SK-N-SH treated with all-trans-retinoic acid at 6 μM for 48 hours (cell line): Measurements from ENCODE around the gene HTR1A.

ENCODE experiments used
- ATAC-seq: fragments of 200-7000 bp; cut with Tn5 transposase; 3 replicates; pipeline ENCODE4 v1.9.1; 2020; ENCODE audit warnings: mild to moderate bottlenecking, moderate library complexity
- ARNTL ChIP-seq: fragments of 450-650 bp; formaldehyde crosslinking; IDR thresholded peaks from 2 replicates; pipeline ENCODE4 v1.5.0; 2020; ENCODE audit warnings: low read depth, mild to moderate bottlenecking, moderate library complexity, borderline replicate concordance
- BACH2 ChIP-seq: fragments of 250-450 bp; sonication (Bioruptor Pico); IDR thresholded peaks from 2 replicates; pipeline ENCODE4 v1.9.0; 2021; ENCODE audit warnings: mild to moderate bottlenecking, borderline replicate concordance
- CREB5 ChIP-seq: fragments of 250-450 bp; sonication (Bioruptor Pico); IDR thresholded peaks from 2 replicates; pipeline ENCODE4 v1.5.1; 2020; ENCODE audit warnings: low read depth, mild to moderate bottlenecking, moderate library complexity
- CSDC2 ChIP-seq: fragments of 250-450 bp; sonication (Bioruptor Pico); IDR thresholded peaks from 2 replicates; pipeline ENCODE4 v1.5.0; 2020; ENCODE audit warnings: mild to moderate bottlenecking, moderate library complexity
- ESRRG ChIP-seq: fragments of 250-450 bp; sonication (Bioruptor Pico); IDR thresholded peaks from 2 replicates; pipeline ENCODE4 v1.6.1; 2021; ENCODE audit warnings: mild to moderate bottlenecking
- ISL1 ChIP-seq: fragments of 250-450 bp; sonication (Bioruptor Pico); IDR thresholded peaks from 2 replicates; pipeline ENCODE4 v2.1.2; 2022; ENCODE audit warnings: mild to moderate bottlenecking, moderate library complexity
- PATZ1 ChIP-seq: fragments of 250-450 bp; sonication (Bioruptor Pico); IDR thresholded peaks from 2 replicates; pipeline ENCODE4 v1.8.0; 2020; ENCODE audit warnings: mild to moderate bottlenecking, moderate library complexity, borderline replicate concordance
- POU6F1 ChIP-seq: fragments of 250-450 bp; sonication (Bioruptor Pico); IDR thresholded peaks from 2 replicates; pipeline ENCODE4 v1.8.0; 2021; ENCODE audit warnings: low read depth, mild to moderate bottlenecking, moderate library complexity, borderline replicate concordance
- PPARA ChIP-seq: fragments of 250-450 bp; sonication (Bioruptor Pico); IDR thresholded peaks from 2 replicates; pipeline ENCODE4 v1.5.0; 2020; ENCODE audit warnings: mild to moderate bottlenecking, borderline replicate concordance
- RARB ChIP-seq: fragments of 250-450 bp; sonication (Bioruptor Pico); IDR thresholded peaks from 2 replicates; pipeline ENCODE4 v1.8.0; 2021; ENCODE audit warnings: mild to moderate bottlenecking, moderate library complexity
- SNAI2 ChIP-seq: fragments of 250-450 bp; sonication (Bioruptor Pico); IDR thresholded peaks from 2 replicates; pipeline ENCODE4 v1.5.0; 2020; ENCODE audit warnings: mild to moderate bottlenecking, moderate library complexity
- TOX ChIP-seq: fragments of 250-450 bp; sonication (Bioruptor Pico); IDR thresholded peaks from 2 replicates; pipeline ENCODE4 v1.8.0; 2021; ENCODE audit warnings: mild to moderate bottlenecking, moderate library complexity, borderline replicate concordance
- TSHZ2 ChIP-seq: fragments of 250-450 bp; sonication (Bioruptor Pico); IDR thresholded peaks from 2 replicates; pipeline ENCODE4 v1.5.0; 2020; ENCODE audit warnings: mild to moderate bottlenecking, moderate library complexity
- ZC3H10 ChIP-seq: fragments of 250-450 bp; sonication (Bioruptor Pico); IDR thresholded peaks from 2 replicates; pipeline ENCODE4 v1.5.1; 2021; ENCODE audit warnings: mild to moderate bottlenecking, moderate library complexity
- ZFP3 ChIP-seq: fragments of 250-450 bp; sonication (Bioruptor Pico); IDR thresholded peaks from 2 replicates; pipeline ENCODE4 v1.5.0; 2020; ENCODE audit warnings: mild to moderate bottlenecking, moderate library complexity
- ZNF70 ChIP-seq: fragments of 450-650 bp; formaldehyde crosslinking; IDR thresholded peaks from 2 replicates; pipeline ENCODE4 v1.5.0; 2020; ENCODE audit warnings: mild to moderate bottlenecking, moderate library complexity
- ZNF8 ChIP-seq: fragments of 450-650 bp; formaldehyde crosslinking; IDR thresholded peaks from 2 replicates; pipeline ENCODE4 v1.5.0; 2020; ENCODE audit warnings: mild to moderate bottlenecking, moderate library complexity

The HTR1A gene

GRCh38 chr5:63963926-63964325, 1.7 kb upstream of the HTR1A start:
- no peak for ATAC-seq
- TF ChIP-seq ZFP3 (CRISPR knock-in tag) (no peak), TOX (no peak), PATZ1 (no peak), RARB (CRISPR knock-in tag) (no peak), CSDC2 (CRISPR knock-in tag) (no peak), TSHZ2 (CRISPR knock-in tag) (no peak)

DNA sequence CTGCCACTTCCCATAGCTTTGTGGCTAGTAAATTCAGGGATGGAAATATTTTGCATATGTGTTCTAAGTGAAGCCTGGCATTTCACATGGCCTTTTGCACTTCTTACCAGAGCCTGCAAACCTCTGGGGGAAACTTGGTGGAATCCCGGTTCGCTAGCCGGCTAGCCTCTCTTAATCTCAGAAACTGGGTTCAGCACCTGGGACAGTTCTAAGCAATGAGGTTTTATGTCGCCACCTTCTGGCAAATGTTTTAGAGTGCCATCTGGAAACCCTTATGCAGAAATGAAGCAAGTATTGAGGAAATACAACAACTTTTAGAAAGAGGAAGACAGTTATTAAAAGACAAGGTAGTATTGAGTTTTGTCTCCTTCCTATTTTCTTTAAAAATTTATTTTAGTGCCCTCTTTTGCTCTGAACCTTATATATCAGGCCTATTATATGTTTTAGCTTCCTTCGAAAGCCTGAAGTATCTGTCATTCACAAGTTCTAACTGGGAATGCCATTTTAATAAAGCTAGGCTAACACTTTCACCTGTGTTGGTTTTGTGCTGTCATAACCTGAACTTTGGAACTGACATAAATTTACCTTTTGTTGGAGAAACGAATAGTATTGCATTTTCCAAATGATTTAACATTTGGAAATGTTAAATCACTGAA, 963 bp upstream of the HTR1A start:
- TF ChIP-seq ISL1 (CRISPR knock-in tag) (no peak), PPARA (0 out of 2 replicates have a peak, but pooled peaks have one; percentile 61), CSDC2 (CRISPR knock-in tag) (peak; percentile 72; the same call in 1 of the 2 replicates), SNAI2 (CRISPR knock-in tag) (peak; percentile 72; the same call in 1 of the 2 replicates), BACH2 (CRISPR knock-in tag) (no peak), ZFP3 (CRISPR knock-in tag) (0 out of 2 replicates have a peak, but pooled peaks have one; percentile 40), POU6F1 (CRISPR knock-in tag) (no peak)
- peak; percentile 89 for ATAC-seq

- TF ChIP-seq ZFP3 (CRISPR knock-in tag) (no peak), CSDC2 (CRISPR knock-in tag) (no peak), ISL1 (CRISPR knock-in tag) (no peak), BACH2 (CRISPR knock-in tag) (no peak), PATZ1 (no peak), ZNF70 (CRISPR knock-in tag) (no peak), ZNF8 (CRISPR knock-in tag) (no peak), ESRRG (no peak), TSHZ2 (CRISPR knock-in tag) (no peak), POU6F1 (CRISPR knock-in tag) (no peak), CREB5 (no peak), ARNTL (CRISPR knock-in tag) (no peak), TOX (no peak), ZC3H10 (no peak)
- no peak for ATAC-seq
These were observed 565 bp downstream of the HTR1A start for GRCh38 chr5:63961598-63962161.
